ENCODE data around the gene CDK12.
"Not testable (repeated sequence)": the region's sequence is repeated elsewhere in the genome, so short reads cannot be mapped to it uniquely, and the experiment has no call there.

The CDK12 gene

DNA sequence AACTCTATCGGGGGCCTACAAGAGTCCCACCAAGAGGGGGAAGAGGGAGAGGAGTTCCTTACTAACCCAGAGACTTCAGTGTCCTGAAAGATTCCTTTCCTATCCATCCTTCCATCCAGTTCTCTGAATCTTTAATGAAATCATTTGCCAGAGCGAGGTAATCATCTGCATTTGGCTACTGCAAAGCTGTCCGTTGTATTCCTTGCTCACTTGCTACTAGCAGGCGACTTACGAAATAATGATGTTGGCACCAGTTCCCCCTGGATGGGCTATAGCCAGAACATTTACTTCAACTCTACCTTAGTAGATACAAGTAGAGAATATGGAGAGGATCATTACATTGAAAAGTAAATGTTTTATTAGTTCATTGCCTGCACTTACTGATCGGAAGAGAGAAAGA, 70.0 kb downstream of the CDK12 start:
- no peak for TF ChIP-seq CTCF (IDR thresholded peaks at IDR 0.05; ENCODE audit: low read depth, low read length)
- no peak for DNase-seq (ENCODE audit: extremely low read depth, low read depth)

GRCh38 chr17:39533891-39534290, 72.6 kb downstream of the CDK12 start:
- no peak for DNase-seq (ENCODE audit: extremely low read depth, low read depth)
- TF ChIP-seq CTCF (IDR thresholded peaks at IDR 0.05; ENCODE audit: low read depth, low read length) = no peak

DNA sequence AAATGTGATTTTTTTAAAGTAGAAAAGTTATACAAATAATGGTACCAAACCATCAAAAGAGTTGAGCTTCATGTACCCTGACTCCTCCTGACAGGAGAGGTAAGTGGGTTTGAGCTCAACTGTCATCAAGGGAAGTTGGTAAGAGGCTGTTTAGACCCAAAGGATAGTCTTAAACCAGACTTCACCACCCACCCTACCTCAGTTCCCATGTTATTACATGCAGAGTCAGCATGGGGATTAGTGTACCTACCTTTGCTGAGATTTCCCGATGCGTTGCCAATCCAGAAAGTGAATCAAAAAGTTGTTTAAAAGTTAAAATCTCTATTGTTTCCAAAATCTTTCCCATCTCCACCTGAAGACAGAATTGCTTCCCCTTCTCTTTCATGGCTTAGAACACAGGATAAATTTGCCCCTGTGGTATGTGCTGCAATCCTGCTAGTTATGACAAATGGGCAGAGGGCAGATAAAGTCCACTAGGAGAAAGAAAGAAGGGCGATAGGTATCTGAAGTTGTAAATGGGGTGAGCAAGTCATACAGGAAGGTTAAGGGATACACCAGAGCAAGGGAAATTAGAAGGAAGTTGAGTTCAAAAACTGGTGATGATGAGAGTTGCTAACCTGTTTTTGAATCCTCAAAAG, 73.6 kb downstream of the CDK12 start:
- no peak for DNase-seq (ENCODE audit: extremely low read depth, low read depth)
- TF ChIP-seq CTCF (IDR thresholded peaks at IDR 0.05; ENCODE audit: low read depth, low read length) = no peak

DNA sequence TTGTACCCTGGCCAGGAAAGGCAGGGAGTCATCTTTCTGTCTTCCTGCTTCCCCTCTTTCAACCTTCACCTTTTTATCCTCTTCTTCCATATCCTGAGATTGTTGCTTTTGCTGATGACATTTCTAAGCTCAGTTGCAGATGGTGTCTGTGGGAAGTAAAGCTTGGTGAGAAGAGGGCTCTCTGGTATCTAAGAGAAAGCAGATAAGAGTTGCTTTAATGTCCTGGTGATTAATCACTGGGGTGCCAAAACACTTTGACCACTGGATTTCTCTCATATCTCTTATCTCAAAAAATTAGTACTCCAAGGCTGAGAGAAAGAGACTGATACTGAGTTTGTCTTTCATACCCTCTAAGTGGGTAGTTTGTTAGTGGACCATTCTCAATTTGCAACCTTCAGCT, 75.2 kb downstream of the CDK12 start:
- no peak for DNase-seq (ENCODE audit: extremely low read depth, low read depth)
- TF ChIP-seq CTCF (IDR thresholded peaks at IDR 0.05; ENCODE audit: low read depth, low read length) = no peak

DNA sequence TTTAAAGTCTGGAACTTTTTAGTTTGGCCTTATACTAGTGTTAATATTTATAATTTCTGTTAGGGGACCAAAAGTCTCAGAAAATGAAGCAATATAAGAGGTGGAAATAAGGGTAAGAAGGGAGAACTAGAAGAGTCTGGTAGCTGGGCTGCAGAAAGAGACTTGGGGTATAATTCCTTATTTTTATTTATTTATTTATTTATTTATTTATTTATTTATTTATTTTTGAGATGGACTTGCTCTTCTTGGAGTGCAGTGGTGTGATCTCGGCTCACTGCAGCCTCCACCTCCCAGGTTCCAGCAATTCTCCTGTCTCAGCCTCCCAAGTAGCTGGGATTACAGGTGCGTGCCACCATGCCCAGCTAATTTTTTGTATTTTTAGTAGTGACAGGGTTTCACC, 76.1 kb downstream of the CDK12 start:
- DNase-seq (ENCODE audit: extremely low read depth, low read depth) = not testable (repeated sequence)

GRCh38 chr17:39538866-39539265, 77.6 kb downstream of the CDK12 start:
- no peak for DNase-seq (ENCODE audit: extremely low read depth, low read depth)

GRCh38 chr17:39540611-39541010, 79.3 kb downstream of the CDK12 start:
- no peak for TF ChIP-seq CTCF (IDR thresholded peaks at IDR 0.05; ENCODE audit: low read depth, low read length)
- DNase-seq (ENCODE audit: extremely low read depth, low read depth) = no peak

More at GRCh38 chr17:39538866-39539265, 77.6 kb downstream of the CDK12 start:
- no peak for TF ChIP-seq CTCF (IDR thresholded peaks at IDR 0.05; ENCODE audit: low read depth, low read length)

- no peak for TF ChIP-seq CTCF (IDR thresholded peaks at IDR 0.05; ENCODE audit: low read depth, low read length)
- no peak for DNase-seq (ENCODE audit: extremely low read depth, low read depth)
Measured at GRCh38 chr17:39541652-39542051, 80.4 kb downstream of the CDK12 start.

Measured in AG09319 (cell line).